GM12892 (cell line): ENCODE results near the gene DAPK2.

Experiments used
- POLR2A ChIP-seq: IDR thresholded peaks from 2 replicates; pipeline ENCODE4 v1.6.1; 2011; ENCODE audit warnings: low read depth, low read length, control low read depth
- POLR2AphosphoS5 ChIP-seq: IDR thresholded peaks from 2 replicates; pipeline ENCODE4 v1.6.1; 2011; ENCODE audit warnings: low read depth, low read length, control low read depth

DNA sequence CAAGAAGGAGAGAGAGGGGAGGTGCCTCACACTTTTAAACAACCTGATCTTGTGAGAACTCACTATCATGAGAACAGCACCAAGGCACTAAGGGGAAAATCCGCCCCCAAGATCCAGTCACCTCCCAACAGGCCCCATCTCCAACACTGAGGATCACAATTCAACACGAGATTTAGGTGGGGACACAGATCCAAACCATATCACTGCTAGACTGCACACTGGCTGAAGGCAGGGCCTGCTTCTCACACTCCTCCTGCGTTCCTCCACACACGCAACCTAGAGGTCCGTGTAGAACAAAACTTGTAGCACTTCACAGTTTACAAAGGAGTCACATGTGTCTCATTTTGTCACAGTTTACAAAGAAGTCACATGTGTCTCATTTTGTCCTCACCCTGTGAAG lies 97.8 kb downstream of the DAPK2 start:
- no peak for TF ChIP-seq POLR2A
- no peak for TF ChIP-seq POLR2AphosphoS5
